Nephron (organoid): Measurements from ENCODE around the gene UBASH3B.

ENCODE experiments used
- H3K27ac Mint-ChIP-seq, 3 experiments: 2 replicates each; pipeline ENCODE4 v1.8.0; 2020; ENCODE audit warnings: mixed read lengths in 3 of 3, mild to moderate bottlenecking in 2 of 3, moderate library complexity in 1 of 3
- H3K27me3 Mint-ChIP-seq: 2 replicates; pipeline ENCODE4 v1.8.0; 2021; ENCODE audit warnings: low read depth, mild to moderate bottlenecking, moderate library complexity, mixed read lengths
- H3K36me3 Mint-ChIP-seq: 2 replicates; pipeline ENCODE4 v1.8.0; 2020; ENCODE audit warnings: low read depth, mixed read lengths
- H3K4me1 Mint-ChIP-seq: 2 replicates; pipeline ENCODE4 v1.8.0; 2020; ENCODE audit warnings: mixed read lengths
- H3K4me3 Mint-ChIP-seq, 3 experiments: 2 replicates each; pipeline ENCODE4 v1.8.0; 2020; ENCODE audit warnings: mild to moderate bottlenecking in 3 of 3, mixed read lengths in 3 of 3, moderate library complexity in 2 of 3
- H3K9me3 Mint-ChIP-seq: 2 replicates; pipeline ENCODE4 v1.8.0; 2020; ENCODE audit warnings: mixed read lengths
- CTCF ChIP-seq, 3 experiments: fragments of 200-600 bp; sonication (generic); IDR thresholded peaks; one replicate each; pipeline ENCODE4 v1.5.0; 2021; ENCODE audit warnings: antibody characterized with exemption in 3 of 3; ENCODE audit not compliant: unreplicated experiment in 3 of 3

The UBASH3B gene

GRCh38 chr11:122755409-122755808, 99.9 kb downstream of the UBASH3B start:
- TF ChIP-seq CTCF (IDR thresholded peaks at IDR 0.05; ENCODE audit: unreplicated experiment in 3 of 3) = no peak
- Mint-ChIP-seq H3K4me3 (no peak overlapping the region), H3K9me3 (no peaks in the 10 kb centered on the region), H3K27me3 (peaks cover 20% of the 10 kb centered on the region), H3K36me3 (no peaks in the 10 kb centered on the region), H3K4me1 (peaks cover 39% of the 10 kb centered on the region), H3K27ac (peak overlapping the region in 1 of 3 experiments; percentile 51)

- no peak for TF ChIP-seq CTCF (IDR thresholded peaks at IDR 0.05; ENCODE audit: unreplicated experiment in 3 of 3)
- no peaks in the 10 kb centered on the region for H3K36me3 Mint-ChIP-seq
- H3K4me1 Mint-ChIP-seq = peaks cover 35% of the 10 kb centered on the region
- H3K27ac Mint-ChIP-seq = no peak overlapping the region
- no peak overlapping the region for H3K4me3 Mint-ChIP-seq
- H3K27me3 Mint-ChIP-seq = peaks cover 22% of the 10 kb centered on the region
- no peaks in the 10 kb centered on the region for H3K9me3 Mint-ChIP-seq
Observed at GRCh38 chr11:122755941-122756340, 100.4 kb downstream of the UBASH3B start.

GRCh38 chr11:122756417-122756816, 100.9 kb downstream of the UBASH3B start:
- no peak overlapping the region for H3K27ac Mint-ChIP-seq
- H3K27me3 Mint-ChIP-seq = peaks cover 22% of the 10 kb centered on the region
- no peaks in the 10 kb centered on the region for H3K9me3 Mint-ChIP-seq
- no peak overlapping the region for H3K4me3 Mint-ChIP-seq
- TF ChIP-seq CTCF (IDR thresholded peaks at IDR 0.05; ENCODE audit: unreplicated experiment in 3 of 3) = no peak
- no peaks in the 10 kb centered on the region for H3K36me3 Mint-ChIP-seq
- peaks cover 35% of the 10 kb centered on the region for H3K4me1 Mint-ChIP-seq

- TF ChIP-seq CTCF (IDR thresholded peaks at IDR 0.05; ENCODE audit: unreplicated experiment in 3 of 3) = no peak
- peaks cover 35% of the 10 kb centered on the region for H3K4me1 Mint-ChIP-seq
- H3K36me3 Mint-ChIP-seq = no peaks in the 10 kb centered on the region
- H3K27ac Mint-ChIP-seq = no peak overlapping the region
- peaks cover 17% of the 10 kb centered on the region for H3K27me3 Mint-ChIP-seq
- H3K9me3 Mint-ChIP-seq = no peaks in the 10 kb centered on the region
- no peak overlapping the region for H3K4me3 Mint-ChIP-seq
Observed at GRCh38 chr11:122757201-122757600, 101.7 kb downstream of the UBASH3B start.

GRCh38 chr11:122758339-122758738, 102.8 kb downstream of the UBASH3B start:
- no peak for TF ChIP-seq CTCF (IDR thresholded peaks at IDR 0.05; ENCODE audit: unreplicated experiment in 3 of 3)
- H3K4me1 Mint-ChIP-seq = peaks cover 35% of the 10 kb centered on the region
- H3K27me3 Mint-ChIP-seq = peaks cover 16% of the 10 kb centered on the region
- no peak overlapping the region for H3K4me3 Mint-ChIP-seq
- H3K36me3 Mint-ChIP-seq = no peaks in the 10 kb centered on the region
- no peak overlapping the region for H3K27ac Mint-ChIP-seq
- no peaks in the 10 kb centered on the region for H3K9me3 Mint-ChIP-seq

- no peak overlapping the region for H3K4me3 Mint-ChIP-seq
- H3K27me3 Mint-ChIP-seq = peaks cover 16% of the 10 kb centered on the region
- peaks cover 35% of the 10 kb centered on the region for H3K4me1 Mint-ChIP-seq
- H3K9me3 Mint-ChIP-seq = no peaks in the 10 kb centered on the region
- H3K27ac Mint-ChIP-seq = no peak overlapping the region
- H3K36me3 Mint-ChIP-seq = no peaks in the 10 kb centered on the region
- TF ChIP-seq CTCF (IDR thresholded peaks at IDR 0.05; ENCODE audit: unreplicated experiment in 3 of 3) = no peak
Observed at GRCh38 chr11:122758974-122759373, 103.5 kb downstream of the UBASH3B start.
